H1 (cell line): ENCODE measurements around the gene KIF22.

ENCODE experiments used
- CEBPB ChIP-seq: IDR thresholded peaks from 2 replicates; pipeline ENCODE4 v1.6.1; 2012; ENCODE audit warnings: low read depth, low read length
- CHD1 ChIP-seq: IDR thresholded peaks from 2 replicates; pipeline ENCODE4 v1.6.1; 2012; ENCODE audit warnings: low read depth, low read length, improper control_type of control experiment
- CTCF ChIP-seq, 3 experiments: IDR thresholded peaks; 1 replicate in 2 of 3; 2 replicates in 1 of 3; pipeline versions ENCODE4 v1.5.1 to v1.6.1; 2011; ENCODE audit warnings: low read length in 3 of 3, mild to moderate bottlenecking in 3 of 3, inconsistent platforms in 2 of 3, low read depth in 1 of 3, moderate library complexity in 1 of 3; ENCODE audit not compliant: insufficient read depth in 1 of 3; ENCODE audit errors: control extremely low read depth in 1 of 3
- POLR2A ChIP-seq, 2 experiments: IDR thresholded peaks; 1 replicate in 1 of 2; 2 replicates in 1 of 2; pipeline ENCODE4 v1.6.1; 2011; ENCODE audit warnings: low read depth in 2 of 2, low read length in 2 of 2, mild to moderate bottlenecking in 2 of 2; ENCODE audit errors: control extremely low read depth in 1 of 2
- RFX5 ChIP-seq: IDR thresholded peaks from 2 replicates; pipeline ENCODE4 v1.6.1; 2011; ENCODE audit warnings: low read depth, low read length, improper control_type of control experiment, borderline replicate concordance
- SIN3A ChIP-seq, 2 experiments: IDR thresholded peaks in 1 of 2; conservative IDR thresholded peaks in 1 of 2; 2 replicates each; pipeline ENCODE4 v1.6.1; 2011 to 2012; ENCODE audit warnings: low read length in 2 of 2, improper control_type of control experiment in 1 of 2, low read depth in 1 of 2, mild to moderate bottlenecking in 1 of 2
- SIRT6 ChIP-seq: IDR thresholded peaks from one replicate; pipeline ENCODE4 v1.7.1; 2012; ENCODE audit warnings: low read length, inconsistent platforms
- YY1 ChIP-seq: IDR thresholded peaks from 2 replicates; pipeline ENCODE4 v1.6.1; 2011; ENCODE audit warnings: low read depth, mild to moderate bottlenecking, low read length
- TF ChIP-seq, protein P1 (sequence below): IDR thresholded peaks from 2 replicates; pipeline ENCODE4 v1.6.1; 2012; ENCODE audit warnings: low read length, inconsistent platforms
- TF ChIP-seq, protein P2 (sequence below): IDR thresholded peaks from 2 replicates; pipeline ENCODE4 v1.6.1; 2012; ENCODE audit warnings: inconsistent platforms
- TF ChIP-seq, protein P3 (sequence below): IDR thresholded peaks from 2 replicates; pipeline ENCODE4 v1.6.1; 2011; ENCODE audit warnings: low read length, improper control_type of control experiment

DNA sequence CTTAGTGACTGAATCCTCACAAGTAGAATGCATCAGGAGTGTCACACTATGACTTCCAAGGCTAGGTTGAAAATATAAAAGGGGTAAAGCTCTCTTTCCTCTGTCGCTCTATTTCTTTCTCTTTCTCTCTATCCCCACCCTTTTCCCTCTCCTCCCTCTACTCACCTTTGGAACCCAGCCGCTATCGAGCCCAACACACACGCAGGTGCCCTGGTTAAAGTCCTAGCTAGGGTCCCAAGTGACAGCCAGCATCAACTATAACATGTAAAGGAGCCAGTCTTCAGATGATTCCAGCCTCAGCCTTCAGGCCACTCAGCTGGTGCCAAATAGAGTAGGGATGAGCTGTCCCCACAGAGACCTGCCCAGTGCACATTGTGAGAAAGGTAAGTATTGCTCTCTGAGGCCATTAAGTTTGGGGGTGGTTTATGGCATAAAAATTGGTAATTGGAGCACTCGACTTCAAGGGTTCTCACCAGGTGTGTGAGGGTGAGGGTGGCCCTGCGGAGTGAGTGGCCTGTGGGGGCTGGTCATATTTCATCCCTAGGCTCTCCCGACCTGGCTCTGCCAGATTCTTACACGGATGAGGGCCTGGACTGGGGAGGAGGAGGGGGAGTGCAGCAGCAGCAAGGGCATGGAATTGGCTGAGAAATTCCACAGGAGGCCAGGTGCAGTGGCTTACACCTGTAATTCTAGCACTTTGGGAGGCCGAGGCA is 29.8 kb upstream of the KIF22 start:
- TF ChIP-seq RFX5 = no peak
- no peak for TF ChIP-seq CHD1
- TF ChIP-seq, protein P1, sequence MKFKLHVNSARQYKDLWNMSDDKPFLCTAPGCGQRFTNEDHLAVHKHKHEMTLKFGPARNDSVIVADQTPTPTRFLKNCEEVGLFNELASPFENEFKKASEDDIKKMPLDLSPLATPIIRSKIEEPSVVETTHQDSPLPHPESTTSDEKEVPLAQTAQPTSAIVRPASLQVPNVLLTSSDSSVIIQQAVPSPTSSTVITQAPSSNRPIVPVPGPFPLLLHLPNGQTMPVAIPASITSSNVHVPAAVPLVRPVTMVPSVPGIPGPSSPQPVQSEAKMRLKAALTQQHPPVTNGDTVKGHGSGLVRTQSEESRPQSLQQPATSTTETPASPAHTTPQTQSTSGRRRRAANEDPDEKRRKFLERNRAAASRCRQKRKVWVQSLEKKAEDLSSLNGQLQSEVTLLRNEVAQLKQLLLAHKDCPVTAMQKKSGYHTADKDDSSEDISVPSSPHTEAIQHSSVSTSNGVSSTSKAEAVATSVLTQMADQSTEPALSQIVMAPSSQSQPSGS = no peak
- TF ChIP-seq CTCF (IDR thresholded peaks at IDR 0.05; ENCODE audit: control extremely low read depth in 1 of 3, insufficient read depth in 1 of 3, low read depth in 1 of 3, low read length in 3 of 3) = no peak
- TF ChIP-seq YY1 = no peak
- no peak for TF ChIP-seq POLR2A (IDR thresholded peaks at IDR 0.05; ENCODE audit: control extremely low read depth in 1 of 2, low read depth in 2 of 2, low read length in 2 of 2)
- no peak for TF ChIP-seq SIN3A (conservative IDR thresholded peaks at IDR 0.05 in 1 of 2, IDR thresholded peaks at IDR 0.05 in 1 of 2; ENCODE audit: low read depth in 1 of 2, low read length in 2 of 2)
- TF ChIP-seq CEBPB = no peak
- no peak for TF ChIP-seq SIRT6
- TF ChIP-seq, protein P2, sequence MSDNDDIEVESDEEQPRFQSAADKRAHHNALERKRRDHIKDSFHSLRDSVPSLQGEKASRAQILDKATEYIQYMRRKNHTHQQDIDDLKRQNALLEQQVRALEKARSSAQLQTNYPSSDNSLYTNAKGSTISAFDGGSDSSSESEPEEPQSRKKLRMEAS = no peak
- TF ChIP-seq, protein P3, sequence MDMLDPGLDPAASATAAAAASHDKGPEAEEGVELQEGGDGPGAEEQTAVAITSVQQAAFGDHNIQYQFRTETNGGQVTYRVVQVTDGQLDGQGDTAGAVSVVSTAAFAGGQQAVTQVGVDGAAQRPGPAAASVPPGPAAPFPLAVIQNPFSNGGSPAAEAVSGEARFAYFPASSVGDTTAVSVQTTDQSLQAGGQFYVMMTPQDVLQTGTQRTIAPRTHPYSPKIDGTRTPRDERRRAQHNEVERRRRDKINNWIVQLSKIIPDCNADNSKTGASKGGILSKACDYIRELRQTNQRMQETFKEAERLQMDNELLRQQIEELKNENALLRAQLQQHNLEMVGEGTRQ = no peak
